HCT116 (cell line): ENCODE measurements around the gene KCNC4. TPM values are rescaled to one million over a fixed set of nuclear protein-coding genes. Genes with fewer than 3 reads are reported as not detected.

Experiments
- ATAC-seq: fragments of 200-7000 bp; cut with Tn5 transposase; 2 replicates; pipeline ENCODE4 v1.9.1; 2020; ENCODE audit warnings: mild to moderate bottlenecking, moderate library complexity
- BruUV-seq: library from RNA; stranded (reverse); fragments of 400-500 nt; replicated peaks from 2 replicates; lab custom pipeline; 2021; lab: Mats Ljungman, UMichigan
- CTCF ChIA-PET: fragments of 300-600 bp; sonication (Branson Sonifier 250); formaldehyde crosslinking; loops from one replicate; lab custom pipeline; 2021; ENCODE audit warnings: antibody characterized with exemption; lab: Charles Lee
- POLR2A ChIA-PET: fragments of 300-600, 350-600 bp; sonication (Branson Sonifier 250); formaldehyde crosslinking; loops from one replicate; lab custom pipeline; 2021; ENCODE audit warnings: antibody characterized with exemption; lab: Charles Lee
- RAD21 ChIA-PET, 2 experiments: fragments of 300-600 bp; sonication (Branson Sonifier 250); formaldehyde crosslinking; loops; one replicate each; lab custom pipeline; 2023; ENCODE audit warnings: low total read pairs in 2 of 2; ENCODE audit not compliant: uncharacterized antibody in 2 of 2, unreplicated experiment in 2 of 2, low non-redundant PET in 1 of 2; lab: Charles Lee
- DNase-seq: peaks from one replicate; pipeline ENCODE4 v3.0.0-alpha.2; 2010; ENCODE audit warnings: low read depth, low spot score
- H2AFZ ChIP-seq: fragments of 200-600 bp; shearing (Covaris generic), sonication (generic); 2 replicates; pipeline ENCODE4 v1.6.1; 2017; ENCODE audit warnings: low read depth, mixed run types, mixed read lengths, antibody characterized with exemption, low read length; ENCODE audit not compliant: poor library complexity, severe bottlenecking
- H3K27ac ChIP-seq: 2 replicates; pipeline ENCODE4 v1.5.1; 2012; ENCODE audit warnings: low read depth, low read length
- H3K27me3 ChIP-seq: fragments of 200-600 bp; sonication (generic); 2 replicates; pipeline ENCODE4 v1.6.1; 2016; ENCODE audit warnings: mixed run types, low read length, mixed read lengths; ENCODE audit not compliant: insufficient read depth
- H3K36me3 ChIP-seq, 2 experiments: fragments of 200-500 bp in 1 of 2; fragments of 200-600 bp in 1 of 2; sonication (Bioruptor generic) in 1 of 2; sonication (generic) in 1 of 2; 2 replicates each; pipeline versions ENCODE4 v1.5.1 to v1.6.1; 2014 to 2016; ENCODE audit warnings: low read length in 2 of 2, inconsistent platforms in 1 of 2, mixed read lengths in 1 of 2, mixed run types in 1 of 2; ENCODE audit not compliant: insufficient read depth in 2 of 2, control insufficient read depth in 1 of 2
- H3K4me1 ChIP-seq, 2 experiments: fragments of 200-600 bp in 1 of 2; sonication (generic) in 1 of 2; 2 replicates each; pipeline versions ENCODE4 v1.5.1 to v1.6.1; 2012 to 2017; ENCODE audit warnings: low read length in 2 of 2, inconsistent platforms in 1 of 2, mild to moderate bottlenecking in 1 of 2, mixed read lengths in 1 of 2, mixed run types in 1 of 2, moderate library complexity in 1 of 2; ENCODE audit not compliant: insufficient read depth in 2 of 2, control insufficient read depth in 1 of 2
- H3K4me2 ChIP-seq: fragments of 200-600 bp; sonication (generic); 2 replicates; pipeline ENCODE4 v1.6.1; 2017; ENCODE audit warnings: mixed run types, low read length, mixed read lengths
- H3K4me3 ChIP-seq, 2 experiments: fragments of 200-600 bp in 1 of 2; sonication (generic) in 1 of 2; replicated peaks in 1 of 2; 2 replicates each; pipeline ENCODE4 v1.5.1; 2011 to 2016; ENCODE audit warnings: low read length in 2 of 2, control low read depth in 1 of 2, low read depth in 1 of 2, mild to moderate bottlenecking in 1 of 2, mixed read lengths in 1 of 2, mixed run types in 1 of 2
- H3K79me2 ChIP-seq: fragments of 200-600 bp; sonication (generic); 2 replicates; pipeline ENCODE4 v1.6.1; 2017; ENCODE audit warnings: mild to moderate bottlenecking, mixed run types, low read length, moderate library complexity, mixed read lengths; ENCODE audit not compliant: insufficient read depth
- H3K9ac ChIP-seq: fragments of 200-600 bp; sonication (generic); 2 replicates; pipeline ENCODE4 v1.6.1; 2016; ENCODE audit warnings: low read length, mixed read lengths
- H3K9me2 ChIP-seq: fragments of 200-600 bp; sonication (generic), shearing (Covaris generic); 2 replicates; pipeline ENCODE4 v1.6.1; 2017; ENCODE audit warnings: mixed run types, mild to moderate bottlenecking, moderate library complexity; ENCODE audit not compliant: insufficient read depth
- H3K9me3 ChIP-seq, 2 experiments: fragments of 200-500 bp in 1 of 2; fragments of 200-600 bp in 1 of 2; sonication (Bioruptor generic) in 1 of 2; sonication (generic) in 1 of 2; 2 replicates each; pipeline ENCODE4 v1.6.1; 2014 to 2017; ENCODE audit warnings: low read length in 2 of 2, mixed read lengths in 2 of 2, inconsistent platforms in 1 of 2, low read depth in 1 of 2, mild to moderate bottlenecking in 1 of 2, mixed run types in 1 of 2, moderate library complexity in 1 of 2; ENCODE audit not compliant: control insufficient read depth in 1 of 2, insufficient read depth in 1 of 2
- H4K20me1 ChIP-seq: fragments of 200-600 bp; sonication (generic), shearing (Covaris generic); 2 replicates; pipeline ENCODE4 v1.6.1; 2017; ENCODE audit warnings: mixed run types, mild to moderate bottlenecking, moderate library complexity; ENCODE audit not compliant: insufficient read depth
- CBX3 ChIP-seq: IDR thresholded peaks from 2 replicates; pipeline ENCODE4 v1.6.1; 2012; ENCODE audit warnings: low read depth
- CEBPB ChIP-seq: IDR thresholded peaks from 2 replicates; pipeline ENCODE4 v1.6.1; 2012; ENCODE audit warnings: low read depth
- ELF1 ChIP-seq: IDR thresholded peaks from 2 replicates; pipeline ENCODE4 v1.6.1; 2012; ENCODE audit warnings: low read depth, borderline replicate concordance
- EZH2 ChIP-seq: fragments of 200-600 bp; sonication (generic); IDR thresholded peaks from 2 replicates; pipeline ENCODE4 v1.6.1; 2017; ENCODE audit warnings: antibody characterized with exemption, mixed run types
- EZH2phosphoT487 ChIP-seq: fragments of 200-600 bp; IDR thresholded peaks from 2 replicates; pipeline ENCODE4 v1.6.1; 2018; ENCODE audit warnings: antibody characterized with exemption, borderline replicate concordance
- FOSL1 ChIP-seq: IDR thresholded peaks from 2 replicates; pipeline ENCODE4 v1.6.1; 2012; ENCODE audit warnings: low read depth
- JUND ChIP-seq: IDR thresholded peaks from 2 replicates; pipeline ENCODE4 v1.6.1; 2012
- MAX ChIP-seq: IDR thresholded peaks from 2 replicates; pipeline ENCODE4 v1.6.1; 2012
- POLR2AphosphoS5 ChIP-seq: IDR thresholded peaks from 2 replicates; pipeline ENCODE4 v1.6.1; 2011; ENCODE audit warnings: mild to moderate bottlenecking, low read depth, low read length, moderate library complexity
- RAD21 ChIP-seq: IDR thresholded peaks from 2 replicates; pipeline ENCODE4 v1.6.1; 2012; ENCODE audit warnings: low read depth, mild to moderate bottlenecking
- REST ChIP-seq: IDR thresholded peaks from 2 replicates; pipeline ENCODE4 v1.6.1; 2012; ENCODE audit warnings: low read depth
- SIN3A ChIP-seq: IDR thresholded peaks from 2 replicates; pipeline ENCODE4 v1.6.1; 2012; ENCODE audit warnings: low read depth
- SP1 ChIP-seq: IDR thresholded peaks from 2 replicates; pipeline ENCODE4 v1.6.1; 2012; ENCODE audit warnings: low read depth
- SRF ChIP-seq: IDR thresholded peaks from 2 replicates; pipeline ENCODE4 v1.6.1; 2012; ENCODE audit warnings: low read depth
- TCF7L2 ChIP-seq: IDR thresholded peaks from 2 replicates; pipeline ENCODE4 v1.7.0; 2011; ENCODE audit warnings: borderline replicate concordance, inconsistent platforms; ENCODE audit not compliant: insufficient read depth, insufficient read length; ENCODE audit errors: extremely low read depth
- YY1 ChIP-seq: IDR thresholded peaks from 2 replicates; pipeline ENCODE4 v1.6.1; 2011; ENCODE audit warnings: low read length, low read depth, moderate library complexity, mild to moderate bottlenecking; ENCODE audit not compliant: insufficient replicate concordance; ENCODE audit errors: extremely low read depth
- ZBTB33 ChIP-seq: IDR thresholded peaks from 2 replicates; pipeline ENCODE4 v1.6.1; 2011; ENCODE audit warnings: mild to moderate bottlenecking, low read length, moderate library complexity; ENCODE audit not compliant: insufficient replicate concordance; ENCODE audit errors: extremely low read depth
- ZFX ChIP-seq: fragments of 450-650 bp; IDR thresholded peaks from 2 replicates; pipeline ENCODE4 v1.6.1; 2017
- ZNF274 ChIP-seq: fragments of 200-500 bp; sonication (Bioruptor generic); IDR thresholded peaks from 2 replicates; pipeline ENCODE4 v1.6.1; 2014; ENCODE audit warnings: mild to moderate bottlenecking, low read depth, low read length, inconsistent platforms
- intact Hi-C: fragments of 100-400 bp; cut with micrococcal nuclease; formaldehyde crosslinking; loops from 2 replicates; pipeline ENCODE4 v1.10.0; 2022
- total RNA-seq: library from RNA; stranded (reverse); gene quantifications from one replicate; pipeline ENCODE4 v1.2.1, GENCODE V29; 2021; ENCODE audit not compliant: unreplicated experiment
- TF ChIP-seq, protein P1 (sequence below), 3 experiments: fragments of 200-600 bp in 1 of 3; sonication (generic) in 1 of 3; IDR thresholded peaks in 2 of 3; conservative IDR thresholded peaks in 1 of 3; 2 replicates each; pipeline ENCODE4 v1.5.1; 2012 to 2017; ENCODE audit warnings: low read depth in 2 of 3, low read length in 2 of 3, antibody characterized with exemption in 1 of 3, borderline replicate concordance in 1 of 3, control low read depth in 1 of 3, mild to moderate bottlenecking in 1 of 3, mixed read lengths in 1 of 3, mixed run types in 1 of 3, moderate library complexity in 1 of 3; ENCODE audit not compliant: insufficient read depth in 1 of 3

Gene KCNC4
- total RNA-seq, 1 experiment from 2014 or later = 13.0 TPM

DNA sequence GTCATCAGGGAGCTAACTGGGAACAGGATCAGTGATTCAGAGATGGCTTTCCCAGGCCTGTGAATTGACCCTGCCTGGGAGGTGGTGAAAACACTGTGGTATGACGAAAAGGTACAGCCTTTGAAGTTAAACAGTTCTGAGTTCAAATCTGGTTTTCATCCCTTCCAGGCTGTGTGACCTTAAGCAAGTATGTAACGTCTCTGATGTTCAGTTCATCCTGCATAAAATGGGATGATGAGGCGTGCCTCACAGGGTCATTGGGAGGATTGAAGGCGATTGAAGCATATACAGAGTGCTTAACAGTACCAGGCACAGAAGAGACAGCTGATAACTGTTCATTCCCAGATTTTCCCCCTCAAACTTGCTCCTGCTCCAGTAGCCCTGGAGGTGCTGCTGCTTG lies 11.0 kb downstream of the KCNC4 start:
- no peaks in the 10 kb centered on the region for H3K27me3 ChIP-seq
- no peak overlapping the region for H3K4me3 ChIP-seq
- H3K36me3 ChIP-seq = peaks cover 0 to 2% of the 10 kb centered on the region in 2 experiments; a peak in 1 of 4 replicates
- no peaks in the 10 kb centered on the region for H3K9me2 ChIP-seq
- no peaks in the 10 kb centered on the region for H3K4me1 ChIP-seq
- intact Hi-C loops = no loop called here
- DNase-seq = no peak
- no peak overlapping the region for H3K9ac ChIP-seq
- H3K79me2 ChIP-seq = peaks cover 5% of the 10 kb centered on the region; the same call in 1 of the 2 replicates
- BruUV-seq = no TSS peak
- ChIA-PET CTCF (no interaction called here), POLR2A (no interaction called here)
- H4K20me1 ChIP-seq = no peaks in the 10 kb centered on the region
- H3K27ac ChIP-seq = no peak overlapping the region
- no peaks in the 10 kb centered on the region for H3K9me3 ChIP-seq
- no peak for ATAC-seq
- no peak overlapping the region for H2AFZ ChIP-seq
- TF ChIP-seq YY1 = no peak
- no peak for TF ChIP-seq ZFX
- TF ChIP-seq SIN3A = no peak
- no peak for TF ChIP-seq ELF1
- TF ChIP-seq MAX = no peak
- TF ChIP-seq EZH2 = no peak
- no peak for TF ChIP-seq CEBPB
- no peak for TF ChIP-seq ZNF274
- no peak for TF ChIP-seq RAD21
- TF ChIP-seq ZBTB33 = no peak
- no peak for TF ChIP-seq SP1
- no peak for TF ChIP-seq FOSL1
- TF ChIP-seq EZH2phosphoT487 = no peak
- no peak for TF ChIP-seq SRF
- TF ChIP-seq, protein P1, sequence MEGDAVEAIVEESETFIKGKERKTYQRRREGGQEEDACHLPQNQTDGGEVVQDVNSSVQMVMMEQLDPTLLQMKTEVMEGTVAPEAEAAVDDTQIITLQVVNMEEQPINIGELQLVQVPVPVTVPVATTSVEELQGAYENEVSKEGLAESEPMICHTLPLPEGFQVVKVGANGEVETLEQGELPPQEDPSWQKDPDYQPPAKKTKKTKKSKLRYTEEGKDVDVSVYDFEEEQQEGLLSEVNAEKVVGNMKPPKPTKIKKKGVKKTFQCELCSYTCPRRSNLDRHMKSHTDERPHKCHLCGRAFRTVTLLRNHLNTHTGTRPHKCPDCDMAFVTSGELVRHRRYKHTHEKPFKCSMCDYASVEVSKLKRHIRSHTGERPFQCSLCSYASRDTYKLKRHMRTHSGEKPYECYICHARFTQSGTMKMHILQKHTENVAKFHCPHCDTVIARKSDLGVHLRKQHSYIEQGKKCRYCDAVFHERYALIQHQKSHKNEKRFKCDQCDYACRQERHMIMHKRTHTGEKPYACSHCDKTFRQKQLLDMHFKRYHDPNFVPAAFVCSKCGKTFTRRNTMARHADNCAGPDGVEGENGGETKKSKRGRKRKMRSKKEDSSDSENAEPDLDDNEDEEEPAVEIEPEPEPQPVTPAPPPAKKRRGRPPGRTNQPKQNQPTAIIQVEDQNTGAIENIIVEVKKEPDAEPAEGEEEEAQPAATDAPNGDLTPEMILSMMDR (IDR thresholded peaks at IDR 0.05 in 2 of 3, conservative IDR thresholded peaks at IDR 0.05 in 1 of 3; ENCODE audit: borderline replicate concordance in 1 of 3, insufficient read depth in 1 of 3, low read depth in 2 of 3, low read length in 2 of 3) = no peak
- TF ChIP-seq REST = no peak
- TF ChIP-seq JUND = no peak
- no peak for TF ChIP-seq POLR2AphosphoS5
- TF ChIP-seq TCF7L2 = no peak
- TF ChIP-seq CBX3 = no peak
- TF ChIP-seq, all 23 proteins: peak for 0
- H3K4me2 ChIP-seq = no peak overlapping the region
- RAD21 ChIA-PET = no interaction called here
